GM21360 (cell line): ENCODE data around the gene CHID1.

Source experiments
- ATAC-seq: cut with Tn5 transposase; IDR thresholded peaks from one replicate; pipeline ENCODE4 v1.9.1; 2021; ENCODE audit warnings: mild to moderate bottlenecking, moderate library complexity; ENCODE audit not compliant: unreplicated experiment

The CHID1 gene

GRCh38 chr11:889257-889656, 21.4 kb downstream of the CHID1 start:
- ATAC-seq = no peak

GRCh38 chr11:888310-889212, 22.0 kb downstream of the CHID1 start:
- ATAC-seq = no peak

GRCh38 chr11:887589-887988, 23.0 kb downstream of the CHID1 start:
- ATAC-seq = no peak

GRCh38 chr11:886568-886967, 24.0 kb downstream of the CHID1 start:
- no peak for ATAC-seq

GRCh38 chr11:884578-885070, 26.0 kb downstream of the CHID1 start:
- no peak for ATAC-seq

- ATAC-seq = no peak
Measured at GRCh38 chr11:883527-883926, 27.1 kb downstream of the CHID1 start.

- ATAC-seq = no peak
Measured at GRCh38 chr11:882596-882995, 28.0 kb downstream of the CHID1 start.

- no peak for ATAC-seq
Measured at GRCh38 chr11:880447-880846, 30.2 kb downstream of the CHID1 start.

- no peak for ATAC-seq
Measured at GRCh38 chr11:877565-877964, 33.0 kb downstream of the CHID1 start.

GRCh38 chr11:876545-876944, 34.1 kb downstream of the CHID1 start:
- no peak for ATAC-seq

GRCh38 chr11:875769-876301, 34.8 kb downstream of the CHID1 start:
- no peak for ATAC-seq

GRCh38 chr11:875203-875602, 35.4 kb downstream of the CHID1 start:
- ATAC-seq = no peak

GRCh38 chr11:873706-874105, 36.9 kb downstream of the CHID1 start:
- ATAC-seq = no peak

- no peak for ATAC-seq
Measured at GRCh38 chr11:872799-873198, 37.8 kb downstream of the CHID1 start.

- ATAC-seq = no peak
Measured at GRCh38 chr11:871472-871871, 39.1 kb downstream of the CHID1 start.

GRCh38 chr11:870418-870817, 40.2 kb downstream of the CHID1 start:
- no peak for ATAC-seq

GRCh38 chr11:870127-870413, 40.5 kb downstream of the CHID1 start:
- ATAC-seq = no peak

GRCh38 chr11:869399-870126, 41.0 kb downstream of the CHID1 start:
- no peak for ATAC-seq

GRCh38 chr11:868802-869201, 41.8 kb downstream of the CHID1 start:
- ATAC-seq = no peak

GRCh38 chr11:868394-868793, 42.2 kb downstream of the CHID1 start:
- ATAC-seq = no peak

GRCh38 chr11:867856-868358, 42.7 kb downstream of the CHID1 start:
- no peak for ATAC-seq

GRCh38 chr11:866481-866880, 44.1 kb downstream of the CHID1 start:
- ATAC-seq = no peak
